A673 (cell line): Measurements from ENCODE around the gene KIAA1614. TPM values are rescaled to one million over a fixed set of nuclear protein-coding genes. Genes with fewer than 3 reads are reported as not detected.

ENCODE experiments used
- BruUV-seq: library from RNA; stranded (reverse); fragments of 400-500 nt; replicated peaks from 2 replicates; lab custom pipeline; 2021; lab: Mats Ljungman, UMichigan
- CTCF ChIA-PET: fragments of 300-600 bp; sonication (Branson Sonifier 250); formaldehyde crosslinking; loops from one replicate; lab custom pipeline; 2022; ENCODE audit warnings: antibody characterized with exemption; lab: Charles Lee
- POLR2A ChIA-PET: fragments of 300-600 bp; sonication (Branson Sonifier 250); formaldehyde crosslinking; loops from one replicate; lab custom pipeline; 2022; ENCODE audit warnings: antibody characterized with exemption; ENCODE audit not compliant: low non-redundant PET; lab: Charles Lee
- DNase-seq: peaks from one replicate; pipeline ENCODE4 v3.0.0-alpha.2; 2015; ENCODE audit warnings: low spot score
- H3K27ac ChIP-seq: fragments of 200-600 bp; sonication (generic); 2 replicates; pipeline ENCODE4 v1.5.1; 2016; ENCODE audit warnings: mixed run types, low read depth, mild to moderate bottlenecking, mixed read lengths, antibody characterized with exemption, low read length; ENCODE audit not compliant: poor library complexity, severe bottlenecking
- H3K27me3 ChIP-seq: fragments of 200-600 bp; sonication (generic); replicated peaks from 2 replicates; pipeline ENCODE4 v1.6.1; 2017; ENCODE audit warnings: mixed run types, low read depth, mild to moderate bottlenecking, mixed read lengths, antibody characterized with exemption, low read length; ENCODE audit not compliant: insufficient read depth, poor library complexity
- H3K36me3 ChIP-seq: fragments of 200-600 bp; sonication (generic); 2 replicates; pipeline ENCODE4 v1.6.1; 2016; ENCODE audit warnings: mixed run types, mild to moderate bottlenecking, mixed read lengths, antibody characterized with exemption, low read length; ENCODE audit not compliant: insufficient read depth, poor library complexity, severe bottlenecking
- H3K4me1 ChIP-seq: fragments of 200-600 bp; sonication (generic); 2 replicates; pipeline ENCODE4 v1.6.1; 2017; ENCODE audit warnings: mixed run types, mild to moderate bottlenecking, mixed read lengths, antibody characterized with exemption, low read length; ENCODE audit not compliant: insufficient read depth, poor library complexity, severe bottlenecking
- H3K4me3 ChIP-seq: fragments of 200-600 bp; sonication (generic); 2 replicates; pipeline ENCODE4 v1.5.1; 2016; ENCODE audit warnings: low read depth, mixed run types, mild to moderate bottlenecking, mixed read lengths, low read length; ENCODE audit not compliant: poor library complexity, severe bottlenecking
- H3K9me3 ChIP-seq: fragments of 200-600 bp; sonication (generic); 2 replicates; pipeline ENCODE4 v1.6.1; 2016; ENCODE audit warnings: mixed run types, low read depth, mild to moderate bottlenecking, mixed read lengths, antibody characterized with exemption, low read length; ENCODE audit not compliant: poor library complexity, severe bottlenecking
- EZH2 ChIP-seq: fragments of 200-600 bp; sonication (generic); IDR thresholded peaks from 2 replicates; pipeline ENCODE4 v1.6.1; 2017; ENCODE audit warnings: borderline replicate concordance, low read depth, mild to moderate bottlenecking, mixed read lengths, antibody characterized with exemption, low read length; ENCODE audit not compliant: poor library complexity, severe bottlenecking
- intact Hi-C: fragments of 100-400 bp; cut with micrococcal nuclease; formaldehyde crosslinking; loops from one replicate; pipeline ENCODE4 v1.10.0; 2022; ENCODE audit not compliant: unreplicated experiment
- total RNA-seq: library from RNA; stranded (reverse); gene quantifications from 2 replicates; pipeline ENCODE4 v1.2.3, GENCODE V29; 2021
- TF ChIP-seq, protein P1 (sequence below): fragments of 300-800, 200-600 bp; sonication (generic); conservative IDR thresholded peaks from 2 replicates; pipeline ENCODE4 v1.5.1; 2017; ENCODE audit warnings: low read depth, mild to moderate bottlenecking, antibody characterized with exemption, low read length, moderate library complexity, mixed read lengths

Gene KIAA1614
- total RNA-seq, 1 experiment from 2014 or later, result 0.67 TPM

DNA sequence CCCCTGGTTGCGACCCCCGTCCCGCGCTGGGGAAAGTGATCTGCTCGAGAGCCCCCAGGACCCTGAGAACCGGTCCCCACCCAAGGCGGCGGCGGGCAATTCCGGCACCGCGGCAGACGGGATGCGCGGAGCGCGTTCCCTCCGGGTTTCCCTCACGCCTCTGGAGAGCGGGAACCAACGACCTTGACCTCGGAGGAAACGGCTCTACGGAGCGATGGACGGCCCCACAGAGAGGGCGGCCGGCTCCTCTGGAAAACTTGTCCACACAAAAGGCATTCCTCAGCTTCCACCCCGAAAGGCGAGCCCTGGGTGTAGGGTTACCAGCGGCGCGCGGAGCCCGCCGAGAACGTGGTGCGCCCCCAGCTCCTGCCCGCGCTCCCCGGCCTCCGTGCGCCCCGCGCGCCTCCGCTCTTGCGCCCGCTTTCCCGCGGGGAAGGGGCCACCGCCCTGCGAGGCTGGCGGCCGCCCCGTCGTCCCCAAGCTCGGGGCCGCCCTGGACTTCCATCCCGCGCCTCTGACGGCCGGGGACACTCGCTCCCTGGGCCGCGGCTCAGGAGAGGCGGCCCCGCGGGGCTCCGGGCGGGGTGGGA is 391 bp upstream of the KIAA1614 start:
- H3K9me3 ChIP-seq, result no peaks in the 10 kb centered on the region
- H3K27ac ChIP-seq, result peak overlapping the region; percentile 68
- CTCF ChIA-PET, result interaction anchor here (0.5 kb wide), 1 partner anchor 89 kb away, joined by 7 read pairs; no protein-coding TSS in a partner anchor
- H3K36me3 ChIP-seq, result no peaks in the 10 kb centered on the region
- POLR2A ChIA-PET, result no interaction called here
- BruUV-seq, result no TSS peak
- TF ChIP-seq, protein P1, sequence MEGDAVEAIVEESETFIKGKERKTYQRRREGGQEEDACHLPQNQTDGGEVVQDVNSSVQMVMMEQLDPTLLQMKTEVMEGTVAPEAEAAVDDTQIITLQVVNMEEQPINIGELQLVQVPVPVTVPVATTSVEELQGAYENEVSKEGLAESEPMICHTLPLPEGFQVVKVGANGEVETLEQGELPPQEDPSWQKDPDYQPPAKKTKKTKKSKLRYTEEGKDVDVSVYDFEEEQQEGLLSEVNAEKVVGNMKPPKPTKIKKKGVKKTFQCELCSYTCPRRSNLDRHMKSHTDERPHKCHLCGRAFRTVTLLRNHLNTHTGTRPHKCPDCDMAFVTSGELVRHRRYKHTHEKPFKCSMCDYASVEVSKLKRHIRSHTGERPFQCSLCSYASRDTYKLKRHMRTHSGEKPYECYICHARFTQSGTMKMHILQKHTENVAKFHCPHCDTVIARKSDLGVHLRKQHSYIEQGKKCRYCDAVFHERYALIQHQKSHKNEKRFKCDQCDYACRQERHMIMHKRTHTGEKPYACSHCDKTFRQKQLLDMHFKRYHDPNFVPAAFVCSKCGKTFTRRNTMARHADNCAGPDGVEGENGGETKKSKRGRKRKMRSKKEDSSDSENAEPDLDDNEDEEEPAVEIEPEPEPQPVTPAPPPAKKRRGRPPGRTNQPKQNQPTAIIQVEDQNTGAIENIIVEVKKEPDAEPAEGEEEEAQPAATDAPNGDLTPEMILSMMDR, result no peak
- no peak for TF ChIP-seq EZH2
- peak; percentile 48 for DNase-seq
- H3K4me1 ChIP-seq, result peaks cover 5% of the 10 kb centered on the region
- peaks cover 6% of the 10 kb centered on the region for H3K27me3 ChIP-seq
- H3K4me3 ChIP-seq, result peak overlapping the region; percentile 60
- intact Hi-C loops, result no loop called here

DNA sequence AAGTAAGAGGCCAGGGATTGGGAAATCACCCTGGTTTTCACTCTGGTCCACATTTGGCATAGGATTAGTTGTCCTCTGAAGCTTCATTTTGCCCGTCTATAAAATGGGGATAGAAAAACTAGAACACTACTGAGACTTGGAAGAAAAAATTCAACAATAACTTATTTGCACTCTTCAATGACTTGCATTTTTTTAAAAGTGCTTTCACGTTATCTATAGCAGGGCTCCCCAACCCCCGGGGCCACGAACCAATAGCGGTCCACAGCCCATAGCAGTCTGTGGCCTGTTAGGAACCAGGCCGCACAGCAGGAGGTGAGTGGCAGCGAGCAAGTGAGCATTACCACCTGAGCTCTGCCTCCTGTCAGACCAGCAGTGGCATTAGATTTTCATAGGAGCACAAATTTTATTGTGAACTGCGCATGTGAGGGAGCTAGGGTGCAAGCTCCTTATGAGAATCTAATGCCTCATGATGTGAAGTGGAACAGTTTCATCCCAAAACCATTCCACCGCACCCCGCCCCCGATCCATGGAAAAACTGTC is 2.8 kb downstream of the KIAA1614 start:
- no TSS peak for BruUV-seq
- intact Hi-C loops, result no loop called here
- CTCF ChIA-PET, result interaction anchor here (0.9 kb wide), 1 partner anchor 12 kb away, joined by 3 read pairs; no protein-coding TSS in a partner anchor

DNA sequence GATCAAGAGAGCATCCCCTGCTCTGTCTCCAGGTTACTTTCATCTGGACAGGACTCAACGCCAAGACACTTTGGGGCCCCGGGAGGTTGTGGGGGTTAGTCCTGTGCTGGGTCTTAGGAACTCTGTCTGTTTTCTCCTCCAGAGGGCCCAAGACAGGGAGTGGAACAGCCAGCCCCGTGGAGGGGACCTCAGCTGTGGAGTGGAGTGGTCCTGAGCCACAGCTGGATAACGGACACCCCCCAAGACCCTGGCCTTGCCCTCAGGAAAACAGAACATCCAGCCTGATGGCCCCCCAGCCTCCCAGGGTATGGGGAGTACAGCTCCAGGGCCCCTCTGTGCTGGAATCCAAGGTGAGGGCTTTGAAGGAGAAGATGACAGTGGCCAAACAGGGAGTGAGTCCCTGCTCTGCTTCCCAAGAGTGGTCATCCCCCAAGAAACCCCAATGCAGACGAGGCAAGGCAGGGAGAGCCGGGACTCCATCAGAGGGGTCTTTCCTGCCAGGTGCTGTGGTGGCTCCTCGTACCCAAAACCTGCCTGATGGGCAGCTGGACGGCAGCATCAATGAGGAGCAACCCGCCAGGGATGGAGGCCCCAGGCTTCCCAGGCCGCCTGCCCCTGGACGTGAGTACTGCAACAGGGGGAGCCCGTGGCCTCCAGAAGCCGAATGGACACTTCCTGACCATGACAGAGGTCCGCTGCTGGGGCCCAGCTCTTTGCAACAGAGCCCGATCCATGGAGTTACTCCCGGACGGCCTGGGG is 3.5 kb downstream of the KIAA1614 start:
- no peak overlapping the region for H3K27ac ChIP-seq
- H3K36me3 ChIP-seq, result no peaks in the 10 kb centered on the region
- CTCF ChIA-PET, result no interaction called here
- H3K9me3 ChIP-seq, result no peaks in the 10 kb centered on the region
- intact Hi-C loops, result no loop called here
- POLR2A ChIA-PET, result no interaction called here
- peaks cover 6% of the 10 kb centered on the region for H3K27me3 ChIP-seq
- no peak for TF ChIP-seq EZH2
- TF ChIP-seq, protein P1, result no peak
- peaks cover 5% of the 10 kb centered on the region for H3K4me1 ChIP-seq
- DNase-seq, result no peak
- H3K4me3 ChIP-seq, result no peak overlapping the region
- BruUV-seq, result no TSS peak

More for the DNA sequence above, 2.8 kb downstream of the KIAA1614 start:
- POLR2A ChIA-PET, result no interaction called here
- TF ChIP-seq, protein P1, result no peak
- TF ChIP-seq EZH2, result no peak
- no peak overlapping the region for H3K4me3 ChIP-seq
- DNase-seq, result no peak
- H3K36me3 ChIP-seq, result no peaks in the 10 kb centered on the region
- no peak overlapping the region for H3K27ac ChIP-seq
- peaks cover 6% of the 10 kb centered on the region for H3K27me3 ChIP-seq
- peaks cover 5% of the 10 kb centered on the region for H3K4me1 ChIP-seq
- no peaks in the 10 kb centered on the region for H3K9me3 ChIP-seq
